Measurements from ENCODE around the gene TMEM170A.

TMEM170A gene

DNA sequence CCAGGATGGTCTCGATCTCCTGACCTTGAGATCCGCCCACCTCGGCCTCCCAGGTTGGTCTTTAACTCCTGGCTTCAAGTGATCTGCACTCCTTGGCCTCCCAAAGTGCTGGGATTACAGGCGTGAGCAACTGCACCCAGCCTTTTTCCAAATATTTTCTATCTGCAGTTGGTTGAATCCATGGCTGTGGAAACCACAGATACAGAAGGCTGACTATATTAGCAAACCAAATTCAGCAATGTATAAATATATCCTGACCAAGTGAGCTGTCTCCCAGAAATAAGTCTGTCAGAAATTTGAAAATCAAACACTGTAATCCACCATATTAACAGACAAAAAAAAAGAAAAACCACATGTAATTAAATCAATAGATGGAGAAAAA is 40.8 kb downstream of the TMEM170A start:
- DNase-seq (ENCODE audit: low read depth), result no peak
- H3K4me3 ChIP-seq (ENCODE audit: low read length), result no peak overlapping the region
- TF ChIP-seq, protein P1, sequence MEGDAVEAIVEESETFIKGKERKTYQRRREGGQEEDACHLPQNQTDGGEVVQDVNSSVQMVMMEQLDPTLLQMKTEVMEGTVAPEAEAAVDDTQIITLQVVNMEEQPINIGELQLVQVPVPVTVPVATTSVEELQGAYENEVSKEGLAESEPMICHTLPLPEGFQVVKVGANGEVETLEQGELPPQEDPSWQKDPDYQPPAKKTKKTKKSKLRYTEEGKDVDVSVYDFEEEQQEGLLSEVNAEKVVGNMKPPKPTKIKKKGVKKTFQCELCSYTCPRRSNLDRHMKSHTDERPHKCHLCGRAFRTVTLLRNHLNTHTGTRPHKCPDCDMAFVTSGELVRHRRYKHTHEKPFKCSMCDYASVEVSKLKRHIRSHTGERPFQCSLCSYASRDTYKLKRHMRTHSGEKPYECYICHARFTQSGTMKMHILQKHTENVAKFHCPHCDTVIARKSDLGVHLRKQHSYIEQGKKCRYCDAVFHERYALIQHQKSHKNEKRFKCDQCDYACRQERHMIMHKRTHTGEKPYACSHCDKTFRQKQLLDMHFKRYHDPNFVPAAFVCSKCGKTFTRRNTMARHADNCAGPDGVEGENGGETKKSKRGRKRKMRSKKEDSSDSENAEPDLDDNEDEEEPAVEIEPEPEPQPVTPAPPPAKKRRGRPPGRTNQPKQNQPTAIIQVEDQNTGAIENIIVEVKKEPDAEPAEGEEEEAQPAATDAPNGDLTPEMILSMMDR (conservative IDR thresholded peaks at IDR 0.05; ENCODE audit: low read depth, low read length), result no peak

DNA sequence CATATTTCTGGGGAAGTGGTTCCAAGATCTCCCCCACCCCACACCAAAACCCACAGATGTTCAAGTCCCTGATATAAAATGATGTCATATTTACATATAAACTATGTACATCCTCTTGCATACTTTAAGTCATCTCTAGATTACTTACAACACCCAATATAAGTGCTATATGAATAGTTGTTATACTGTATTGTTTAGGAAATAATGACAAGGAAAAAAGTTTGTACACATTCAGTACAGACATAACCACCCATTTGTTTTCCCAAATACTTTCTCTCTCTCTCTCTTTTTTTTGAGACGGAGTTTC is 42.7 kb downstream of the TMEM170A start:
- no peak overlapping the region for H3K4me3 ChIP-seq (ENCODE audit: low read length)
- TF ChIP-seq, protein P1 (conservative IDR thresholded peaks at IDR 0.05; ENCODE audit: low read depth, low read length), result no peak
- DNase-seq (ENCODE audit: low read depth), result no peak

DNA sequence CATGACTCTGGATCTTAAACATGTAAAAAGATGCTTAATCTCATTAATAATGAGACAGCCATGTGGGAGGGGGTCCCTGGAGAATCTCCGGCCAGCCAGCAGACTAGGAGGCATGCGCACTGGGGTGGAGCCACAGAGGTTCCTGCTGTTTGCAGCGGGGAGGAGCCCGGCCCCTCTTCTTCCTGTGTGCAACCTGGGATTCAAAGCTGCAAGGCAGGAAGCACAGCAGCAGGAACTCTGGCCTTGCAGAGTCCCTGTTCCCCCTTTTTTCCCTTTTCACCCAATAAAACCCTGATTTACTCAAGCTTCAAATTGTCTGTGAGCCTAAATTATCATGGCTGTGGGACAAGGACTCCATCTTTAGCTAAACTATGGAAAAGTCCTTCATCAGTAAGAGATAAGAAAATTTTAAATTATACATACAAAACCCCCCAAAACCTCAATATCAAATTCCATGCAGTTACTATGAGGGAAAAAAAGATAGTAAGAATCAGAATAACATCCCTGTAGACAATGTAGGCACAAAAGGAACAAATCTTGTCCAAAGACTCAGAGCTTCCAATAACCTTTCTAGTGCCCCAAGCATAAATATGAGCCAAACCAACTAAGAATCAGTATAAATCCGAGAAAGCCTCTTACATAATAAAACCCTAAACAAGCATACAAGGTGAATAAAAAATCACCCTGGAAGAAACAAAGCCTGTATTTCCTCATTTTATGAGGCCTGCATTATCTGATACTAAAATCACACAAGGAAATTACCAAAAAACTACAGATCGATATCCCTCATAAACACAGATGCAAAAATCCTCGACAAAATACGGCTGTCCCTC is 43.3 kb downstream of the TMEM170A start:
- no peak for DNase-seq (ENCODE audit: low read depth)
- TF ChIP-seq, protein P1 (conservative IDR thresholded peaks at IDR 0.05; ENCODE audit: low read depth, low read length), result no peak

DNA sequence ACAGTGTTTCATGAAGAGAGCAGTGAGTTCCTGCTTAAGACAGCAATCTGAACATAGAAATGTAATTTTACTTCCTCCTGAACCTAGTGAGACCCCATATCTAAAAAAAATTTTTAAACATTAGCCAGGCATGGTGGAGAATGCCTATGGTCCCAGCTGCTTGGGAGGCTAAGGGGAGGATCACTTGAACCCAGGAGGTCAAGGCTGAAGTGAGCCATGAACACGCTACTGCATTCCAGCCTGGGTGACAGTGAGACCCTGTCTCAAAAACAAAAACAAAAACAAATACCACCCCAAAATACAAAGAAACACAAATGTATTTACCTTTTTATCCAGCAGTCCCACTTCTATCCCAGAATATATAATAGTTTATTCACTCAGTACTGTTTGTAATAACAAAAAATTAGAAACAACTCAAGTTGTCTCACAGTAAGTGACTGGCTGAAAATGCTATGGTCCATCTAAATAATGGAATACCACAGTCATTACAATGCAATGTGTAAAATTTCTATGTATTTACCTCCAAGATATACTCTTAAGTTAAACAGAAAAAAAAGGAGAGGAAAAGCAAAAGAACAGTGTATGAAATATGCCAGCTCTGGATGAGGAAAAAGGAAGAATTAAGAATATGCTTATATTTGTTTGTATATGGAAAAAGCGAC is 47.5 kb downstream of the TMEM170A start:
- H3K4me3 ChIP-seq (ENCODE audit: low read length), result no peak overlapping the region
- DNase-seq (ENCODE audit: low read depth), result no peak
- TF ChIP-seq, protein P1 (conservative IDR thresholded peaks at IDR 0.05; ENCODE audit: low read depth, low read length), result no peak

More for the DNA sequence above, 43.3 kb downstream of the TMEM170A start:
- H3K4me3 ChIP-seq (ENCODE audit: low read length), result peak overlapping the region; percentile 9

DNA sequence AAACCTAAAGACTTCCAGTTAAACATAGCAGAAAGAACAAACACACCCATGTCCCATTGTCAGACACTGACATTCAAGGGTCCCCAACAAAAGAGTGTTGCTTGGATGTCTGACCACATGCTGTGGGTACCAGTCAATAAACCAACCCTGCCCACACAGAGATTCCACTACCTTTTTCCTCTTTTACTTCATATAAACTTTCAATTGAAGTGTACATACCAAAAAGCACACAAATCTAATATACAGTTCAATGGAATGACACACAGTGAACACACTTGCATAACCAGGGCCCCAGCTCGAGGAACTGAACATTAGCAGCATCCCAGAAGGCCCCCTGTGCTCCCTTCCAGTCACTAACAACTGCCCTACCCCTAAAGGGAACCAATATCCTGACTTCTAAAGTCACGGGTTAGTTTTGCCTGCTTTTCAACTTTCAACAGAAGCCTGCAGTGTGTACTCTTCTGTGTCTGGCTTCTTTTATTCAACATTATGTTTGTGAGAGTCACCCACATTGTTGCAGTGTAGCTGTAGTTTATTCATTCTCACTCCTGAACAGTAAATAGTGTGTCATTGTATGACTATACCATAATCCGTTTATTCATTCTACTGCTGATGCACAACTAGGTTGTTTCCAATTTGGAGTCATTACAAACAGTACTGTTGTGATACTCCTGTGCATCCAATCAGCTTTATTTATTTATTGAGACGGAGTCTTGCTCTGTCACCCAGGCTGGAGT is 49.2 kb downstream of the TMEM170A start:
- TF ChIP-seq, protein P1 (conservative IDR thresholded peaks at IDR 0.05; ENCODE audit: low read depth, low read length), result no peak
- no peak overlapping the region for H3K4me3 ChIP-seq (ENCODE audit: low read length)
- DNase-seq (ENCODE audit: low read depth), result no peak

DNA sequence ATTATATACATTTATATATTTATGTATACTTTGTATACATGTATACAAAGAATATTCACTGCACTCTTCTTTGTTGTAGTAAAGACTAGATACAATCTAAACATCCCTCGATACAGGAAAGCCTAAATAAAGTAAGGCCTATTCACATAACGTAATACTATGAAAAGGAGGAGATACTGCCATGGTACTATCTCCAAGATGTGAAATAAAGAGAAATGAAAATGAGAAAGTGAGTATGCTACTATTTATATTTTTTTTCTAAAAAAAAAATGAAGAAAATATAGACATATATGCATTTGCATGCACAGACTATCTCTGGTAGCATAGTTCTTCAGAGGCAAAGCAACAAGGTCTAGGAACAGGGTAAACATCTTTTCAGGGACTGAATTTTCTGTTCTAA is 50.5 kb downstream of the TMEM170A start:
- no peak overlapping the region for H3K4me3 ChIP-seq (ENCODE audit: low read length)
- TF ChIP-seq, protein P1 (conservative IDR thresholded peaks at IDR 0.05; ENCODE audit: low read depth, low read length), result no peak
- DNase-seq (ENCODE audit: low read depth), result no peak
